DND-41 (cell line): Measurements from ENCODE around the gene GGTA1.

Experiments
- ATAC-seq: fragments of 200-7000 bp; cut with Tn5 transposase; 3 replicates; pipeline ENCODE4 v1.9.1; 2021; ENCODE audit warnings: low read depth; ENCODE audit not compliant: insufficient read depth
- DNase-seq: peaks from one replicate; pipeline ENCODE4 v3.0.0-alpha.2; 2020
- H2AFZ ChIP-seq: 2 replicates; pipeline ENCODE4 v1.6.0; 2012; ENCODE audit warnings: low read depth, low read length
- H3K27ac ChIP-seq: 2 replicates; pipeline ENCODE4 v1.5.1; 2012; ENCODE audit warnings: low read length, inconsistent platforms
- H3K27me3 ChIP-seq: fragments of 200-600 bp; sonication (generic); 2 replicates; pipeline ENCODE4 v1.6.0; 2012; ENCODE audit warnings: low read length, mild to moderate bottlenecking, inconsistent platforms; ENCODE audit not compliant: insufficient read depth, poor library complexity
- H3K36me3 ChIP-seq: 2 replicates; pipeline ENCODE4 v1.5.1; 2012; ENCODE audit warnings: low read length, inconsistent platforms; ENCODE audit not compliant: insufficient read depth
- H3K4me1 ChIP-seq: 2 replicates; pipeline ENCODE4 v1.5.1; 2012; ENCODE audit warnings: mild to moderate bottlenecking, low read length; ENCODE audit not compliant: insufficient read depth
- H3K4me2 ChIP-seq: 2 replicates; pipeline ENCODE4 v1.6.0; 2012; ENCODE audit warnings: mild to moderate bottlenecking, moderate library complexity, low read length, inconsistent platforms; ENCODE audit not compliant: insufficient read depth
- H3K4me3 ChIP-seq, 2 experiments: fragments of 200-600 bp in 1 of 2; shearing (Covaris generic) in 1 of 2; 2 replicates each; pipeline ENCODE4 v1.5.1; 2012 to 2016; ENCODE audit warnings: inconsistent platforms in 2 of 2, low read length in 2 of 2, mild to moderate bottlenecking in 2 of 2, low read depth in 1 of 2, moderate library complexity in 1 of 2
- H3K79me2 ChIP-seq: 2 replicates; pipeline ENCODE4 v1.6.0; 2012; ENCODE audit warnings: low read length, inconsistent platforms; ENCODE audit not compliant: insufficient read depth
- H3K9ac ChIP-seq: 2 replicates; pipeline ENCODE4 v1.6.0; 2012; ENCODE audit warnings: low read depth, mild to moderate bottlenecking, inconsistent platforms, low read length, moderate library complexity
- H3K9me3 ChIP-seq: 2 replicates; pipeline ENCODE4 v1.5.1; 2012; ENCODE audit warnings: low read length, moderate library complexity, mild to moderate bottlenecking, inconsistent platforms; ENCODE audit not compliant: insufficient read depth, severe bottlenecking
- H4K20me1 ChIP-seq: 2 replicates; pipeline ENCODE4 v1.6.0; 2012; ENCODE audit warnings: low read length; ENCODE audit not compliant: insufficient read depth
- CTCF ChIP-seq: IDR thresholded peaks from 2 replicates; pipeline ENCODE4 v1.5.1; 2012; ENCODE audit warnings: borderline replicate concordance, low read length, moderate library complexity, mild to moderate bottlenecking; ENCODE audit not compliant: poor library complexity, severe bottlenecking; ENCODE audit errors: extremely low read depth
- EZH2 ChIP-seq: IDR thresholded peaks from 3 replicates; pipeline ENCODE4 v1.6.1; 2012; ENCODE audit warnings: borderline replicate concordance, low read depth, mild to moderate bottlenecking, moderate library complexity, low read length, inconsistent platforms; ENCODE audit not compliant: severe bottlenecking

Gene GGTA1

DNA sequence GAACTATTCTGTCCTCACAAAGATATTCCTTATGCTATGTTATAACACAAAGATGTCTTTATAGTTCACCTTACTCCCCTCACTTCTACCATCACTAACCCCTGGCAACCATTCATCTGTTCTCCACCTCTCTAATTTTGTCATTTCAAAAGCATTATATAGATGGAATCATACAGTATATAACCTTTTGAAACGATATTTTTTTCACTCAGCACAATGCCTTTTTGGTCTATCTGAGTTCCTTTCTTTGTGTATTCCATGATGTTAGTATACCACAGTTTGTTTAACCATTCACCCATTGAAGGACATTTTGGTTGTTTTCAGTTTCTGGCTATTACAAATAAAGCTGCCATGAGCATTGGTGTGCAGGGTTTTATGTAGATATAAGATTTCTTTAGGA, 93.7 kb downstream of the GGTA1 start:
- Histone ChIP-seq H3K9me3 (no peaks in the 10 kb centered on the region), H3K4me2 (no peak overlapping the region), H2AFZ (no peak overlapping the region), H3K36me3 (no peaks in the 10 kb centered on the region), H4K20me1 (no peaks in the 10 kb centered on the region), H3K79me2 (no peaks in the 10 kb centered on the region), H3K4me3 (no peak overlapping the region), H3K4me1 (no peaks in the 10 kb centered on the region), H3K27me3 (peaks cover 5% of the 10 kb centered on the region), H3K9ac (no peak overlapping the region), H3K27ac (no peak overlapping the region)
- TF ChIP-seq EZH2: no peak
- TF ChIP-seq CTCF: no peak
- DNase-seq: no peak
- no peak for ATAC-seq
